ENCODE measurements around the gene SULT1A2. TPM values are rescaled to one million over a fixed set of nuclear protein-coding genes. Genes with fewer than 3 reads are reported as not detected.
A peak's percentile ranks its signal among the peaks of the same experiment; 100 is the strongest.
"Not testable (repeated sequence)": the region's sequence is repeated elsewhere in the genome, so short reads cannot be mapped to it uniquely, and the experiment has no call there.

Gene SULT1A2
- total RNA-seq, 4 donors from 2014 or later, result 2.4 to 11.8 (median 6.1) TPM; not detected in 1

GRCh38 chr16:28554634-28555423 is 42.0 kb downstream of the SULT1A2 start:
- DNase-seq (ENCODE audit: low spot score in 2 of 2), result no peak
- WGBS, 2 donors, result 84 to 87% methylated on average over 15 of the region's 15 CpGs

GRCh38 chr16:28553776-28554633 is 42.8 kb downstream of the SULT1A2 start, which contains the start of gene SGF29:
SGF29 (plus strand) TSS chr16:28553920; CDS start chr16:28581070, 27,150 bp downstream.
- peak within 1 kb of the TSS; percentile 90 to 98 (median 96) for H3K27ac ChIP-seq
- 2% methylated on average over 56 to 58 of the region's 88 CpGs for WGBS, 2 donors

More at GRCh38 chr16:28554634-28555423, 42.0 kb downstream of the SULT1A2 start:
- peaks cover 0 to 32% (median 5%) of the 10 kb centered on the region in 3 donors for H3K36me3 ChIP-seq
- peak overlapping the region; percentile 52 to 86 (median 60) for H3K4me3 ChIP-seq
- H3K4me1 ChIP-seq, result peaks cover 0 to 26% (median 5%) of the 10 kb centered on the region in 4 donors
- no peaks in the 10 kb centered on the region for H3K9me3 ChIP-seq
- peak overlapping the region; percentile 90 to 98 (median 96) for H3K27ac ChIP-seq
- no peaks in the 10 kb centered on the region for H3K27me3 ChIP-seq
- TF ChIP-seq EP300 (IDR thresholded peaks at IDR 0.05) (no peak), CTCF (IDR thresholded peaks at IDR 0.05) (no peak), POLR2A (IDR thresholded peaks at IDR 0.05) (no peak)

GRCh38 chr16:28549301-28549899 is 47.5 kb downstream of the SULT1A2 start:
- 35 to 41% methylated on average over 11 of the region's 11 CpGs for WGBS, 2 donors
- no peak for DNase-seq (ENCODE audit: low spot score in 2 of 2)
- TF ChIP-seq CTCF (IDR thresholded peaks at IDR 0.05) (peak in 4 of 5 experiments; percentile 36 to 57 (median 40)), POLR2A (IDR thresholded peaks at IDR 0.05) (no peak), EP300 (IDR thresholded peaks at IDR 0.05) (no peak)
- H3K27ac ChIP-seq, result no peak overlapping the region
- no peak overlapping the region for H3K4me3 ChIP-seq
- H3K36me3 ChIP-seq, result no peaks in the 10 kb centered on the region
- H3K27me3 ChIP-seq, result no peaks in the 10 kb centered on the region
- no peaks in the 10 kb centered on the region for H3K9me3 ChIP-seq
- peaks cover 0 to 10% (median under 1%) of the 10 kb centered on the region in 4 donors for H3K4me1 ChIP-seq

More at GRCh38 chr16:28553776-28554633, 42.8 kb downstream of the SULT1A2 start, which contains the start of gene SGF29:
- TF ChIP-seq POLR2A (IDR thresholded peaks at IDR 0.05) (peak; percentile 94 to 96), CTCF (IDR thresholded peaks at IDR 0.05) (peak; percentile 35 to 65 (median 47)), EP300 (IDR thresholded peaks at IDR 0.05) (peak; percentile 78 to 100)
- Histone ChIP-seq H3K27me3 (no peaks in the 10 kb centered on the region), H3K4me1 (peaks cover 0 to 26% (median 5%) of the 10 kb centered on the region in 4 donors), H3K9me3 (no peaks in the 10 kb centered on the region), H3K4me3 (peak within 1 kb of the TSS; percentile 52 to 86 (median 60)), H3K36me3 (peaks cover 0 to 24% (median 5%) of the 10 kb centered on the region in 3 donors)
- peak; percentile 84 to 91 for DNase-seq (ENCODE audit: low spot score in 2 of 2)

GRCh38 chr16:28548306-28548802 is 48.5 kb downstream of the SULT1A2 start:
- Histone ChIP-seq H3K4me1 (peaks cover 0 to 6% (median 0%) of the 10 kb centered on the region in 4 donors), H3K36me3 (no peaks in the 10 kb centered on the region), H3K27ac (no peak overlapping the region), H3K27me3 (peaks cover 0 to 6% of the 10 kb centered on the region in 2 donors), H3K9me3 (no peaks in the 10 kb centered on the region), H3K4me3 (no peak overlapping the region)
- DNase-seq (ENCODE audit: low spot score in 2 of 2), result no peak
- TF ChIP-seq EP300 (IDR thresholded peaks at IDR 0.05), result no peak
- whole genome bisulfite sequencing, 2 donors, result 69 to 81% methylated on average over 14 of the region's 14 CpGs

- DNase-seq (ENCODE audit: low spot score in 2 of 2), result no peak
- Histone ChIP-seq H3K27me3 (peaks cover 0 to 6% of the 10 kb centered on the region in 2 donors), H3K4me3 (no peak overlapping the region), H3K9me3 (no peaks in the 10 kb centered on the region), H3K27ac (no peak overlapping the region), H3K4me1 (no peaks in the 10 kb centered on the region), H3K36me3 (no peaks in the 10 kb centered on the region)
- TF ChIP-seq POLR2A (IDR thresholded peaks at IDR 0.05), result no peak
- no peak for TF ChIP-seq EP300 (IDR thresholded peaks at IDR 0.05)
- TF ChIP-seq CTCF (IDR thresholded peaks at IDR 0.05), result no peak
- 77 to 83% methylated on average over 7 of the region's 7 CpGs for WGBS, 2 donors
Measured at GRCh38 chr16:28546626-28547025, 50.2 kb downstream of the SULT1A2 start.

- not testable (repeated sequence) for DNase-seq (ENCODE audit: low spot score in 2 of 2); H3K27ac ChIP-seq; H3K9me3 ChIP-seq; H3K4me1 ChIP-seq; H3K4me3 ChIP-seq; H3K36me3 ChIP-seq; H3K27me3 ChIP-seq
- 81 to 88% methylated on average over 7 of the region's 7 CpGs for WGBS, 2 donors
Measured at GRCh38 chr16:28545964-28546363, 50.9 kb downstream of the SULT1A2 start.

Data from tibial nerve (tissue), 4 donors.